ENCODE data around the gene ARHGAP26.
"Not testable (repeated sequence)": the region's sequence is repeated elsewhere in the genome, so short reads cannot be mapped to it uniquely, and the experiment has no call there.

The ARHGAP26 gene

GRCh38 chr5:143074414-143074996, 304.3 kb downstream of the ARHGAP26 start:
- DNase-seq: peak in 1 of 2 experiments; percentile 19

GRCh38 chr5:143076377-143076776, 306.2 kb downstream of the ARHGAP26 start:
- no peak for DNase-seq

GRCh38 chr5:143077453-143078103, 307.4 kb downstream of the ARHGAP26 start:
- no peak for DNase-seq

- DNase-seq: no peak
Observed at GRCh38 chr5:143078313-143078712, 308.1 kb downstream of the ARHGAP26 start.

- DNase-seq: no peak
Observed at GRCh38 chr5:143078971-143079370, 308.8 kb downstream of the ARHGAP26 start.

- DNase-seq: no peak
Observed at GRCh38 chr5:143080407-143080806, 310.2 kb downstream of the ARHGAP26 start.

GRCh38 chr5:143080982-143081381, 310.8 kb downstream of the ARHGAP26 start:
- DNase-seq: no peak

GRCh38 chr5:143083006-143083405, 312.8 kb downstream of the ARHGAP26 start:
- no peak for DNase-seq

GRCh38 chr5:143084407-143084806, 314.2 kb downstream of the ARHGAP26 start:
- no peak for DNase-seq

GRCh38 chr5:143085319-143085917, 315.2 kb downstream of the ARHGAP26 start:
- DNase-seq: peak; percentile 90 to 96

- DNase-seq: no peak
Observed at GRCh38 chr5:143086546-143086907, 316.4 kb downstream of the ARHGAP26 start.

- peak in 1 of 2 experiments; percentile 22 for DNase-seq
Observed at GRCh38 chr5:143086908-143087637, 316.9 kb downstream of the ARHGAP26 start.

GRCh38 chr5:143088702-143089101, 318.5 kb downstream of the ARHGAP26 start:
- DNase-seq: not testable (repeated sequence)

- not testable (repeated sequence) for DNase-seq
Observed at GRCh38 chr5:143090044-143090443, 319.9 kb downstream of the ARHGAP26 start.

GRCh38 chr5:143092711-143093451, 322.7 kb downstream of the ARHGAP26 start:
- DNase-seq: not testable (repeated sequence)

- no peak for DNase-seq
Observed at GRCh38 chr5:143093452-143094086, 323.4 kb downstream of the ARHGAP26 start.

- no peak for DNase-seq
Observed at GRCh38 chr5:143094087-143094521, 323.9 kb downstream of the ARHGAP26 start.

GRCh38 chr5:143094608-143095007, 324.4 kb downstream of the ARHGAP26 start:
- DNase-seq: not testable (repeated sequence)

GRCh38 chr5:143101121-143101520, 330.9 kb downstream of the ARHGAP26 start:
- DNase-seq: no peak

- DNase-seq: no peak
Observed at GRCh38 chr5:143101725-143102386, 331.7 kb downstream of the ARHGAP26 start.

- DNase-seq: no peak
Observed at GRCh38 chr5:143102411-143102810, 332.2 kb downstream of the ARHGAP26 start.

Measured in NCI-H524 (cell line).